ENCODE measurements around the gene CROCC2. TPM values are rescaled to one million over a fixed set of nuclear protein-coding genes. Genes with fewer than 3 reads are reported as not detected.

The CROCC2 gene
- total and polyA plus RNA-seq, 2 of the 13 experiments (the other 11 are each of a cell fraction or from before 2014, with no cell fraction given): not detected

- Histone ChIP-seq H3K27me3 (ENCODE audit: control insufficient read depth in 1 of 2, insufficient read depth in 2 of 2, low read length in 2 of 2) (peaks cover 0 to 3% of the 10 kb centered on the region in 2 experiments; a peak in 2 of 5 replicates), H4K20me1 (ENCODE audit: insufficient read depth, low read length) (no peaks in the 10 kb centered on the region), H3K36me3 (replicated peaks in 1 of 2; ENCODE audit: control insufficient read depth in 1 of 2, insufficient read depth in 2 of 2, low read length in 2 of 2) (no peaks in the 10 kb centered on the region), H2AFZ (ENCODE audit: low read length) (no peak overlapping the region), H3K4me2 (ENCODE audit: low read depth, low read length) (peak overlapping the region; percentile 65), H3K27ac (ENCODE audit: extremely low read length, insufficient read depth, low read length) (peak overlapping the region; percentile 74), H3K4me1 (ENCODE audit: insufficient read depth, low read length) (peaks cover 93% of the 10 kb centered on the region), H3K4me3 (replicated peaks in 1 of 3; ENCODE audit: insufficient read depth in 1 of 3, low read depth in 2 of 3, low read length in 3 of 3) (peak overlapping the region in 1 of 3 experiments; percentile 61; a peak in 1 of 6 replicates), H3K9me3 (ENCODE audit: low read length) (no peaks in the 10 kb centered on the region), H3K79me2 (ENCODE audit: insufficient read depth, low read length) (no peaks in the 10 kb centered on the region), H3K9ac (ENCODE audit: insufficient read depth, low read depth, low read length) (no peak overlapping the region)
- WGBS (ENCODE audit: low lambda C conversion rate): 72% methylated on average over 12 of the region's 12 CpGs
- BruUV-seq (replicated peaks): no TSS peak
- CTCF ChIA-PET (ENCODE audit: low intra/inter-chr PET ratio, low total read pairs): no interaction called here
- in situ Hi-C loops (cut with HindIII; ENCODE audit: extremely low pct_ligation_motif_present, low pct_unique_long_range_greater_than_20kb) (no loop called here), intact Hi-C loops (cut with micrococcal nuclease; ENCODE audit: unreplicated experiment) (no loop called here)
- FAIRE-seq (no peak), DNase-seq (ENCODE audit: low spot score) (no peak), ATAC-seq (no peak)
- TF ChIP-seq, protein P1, sequence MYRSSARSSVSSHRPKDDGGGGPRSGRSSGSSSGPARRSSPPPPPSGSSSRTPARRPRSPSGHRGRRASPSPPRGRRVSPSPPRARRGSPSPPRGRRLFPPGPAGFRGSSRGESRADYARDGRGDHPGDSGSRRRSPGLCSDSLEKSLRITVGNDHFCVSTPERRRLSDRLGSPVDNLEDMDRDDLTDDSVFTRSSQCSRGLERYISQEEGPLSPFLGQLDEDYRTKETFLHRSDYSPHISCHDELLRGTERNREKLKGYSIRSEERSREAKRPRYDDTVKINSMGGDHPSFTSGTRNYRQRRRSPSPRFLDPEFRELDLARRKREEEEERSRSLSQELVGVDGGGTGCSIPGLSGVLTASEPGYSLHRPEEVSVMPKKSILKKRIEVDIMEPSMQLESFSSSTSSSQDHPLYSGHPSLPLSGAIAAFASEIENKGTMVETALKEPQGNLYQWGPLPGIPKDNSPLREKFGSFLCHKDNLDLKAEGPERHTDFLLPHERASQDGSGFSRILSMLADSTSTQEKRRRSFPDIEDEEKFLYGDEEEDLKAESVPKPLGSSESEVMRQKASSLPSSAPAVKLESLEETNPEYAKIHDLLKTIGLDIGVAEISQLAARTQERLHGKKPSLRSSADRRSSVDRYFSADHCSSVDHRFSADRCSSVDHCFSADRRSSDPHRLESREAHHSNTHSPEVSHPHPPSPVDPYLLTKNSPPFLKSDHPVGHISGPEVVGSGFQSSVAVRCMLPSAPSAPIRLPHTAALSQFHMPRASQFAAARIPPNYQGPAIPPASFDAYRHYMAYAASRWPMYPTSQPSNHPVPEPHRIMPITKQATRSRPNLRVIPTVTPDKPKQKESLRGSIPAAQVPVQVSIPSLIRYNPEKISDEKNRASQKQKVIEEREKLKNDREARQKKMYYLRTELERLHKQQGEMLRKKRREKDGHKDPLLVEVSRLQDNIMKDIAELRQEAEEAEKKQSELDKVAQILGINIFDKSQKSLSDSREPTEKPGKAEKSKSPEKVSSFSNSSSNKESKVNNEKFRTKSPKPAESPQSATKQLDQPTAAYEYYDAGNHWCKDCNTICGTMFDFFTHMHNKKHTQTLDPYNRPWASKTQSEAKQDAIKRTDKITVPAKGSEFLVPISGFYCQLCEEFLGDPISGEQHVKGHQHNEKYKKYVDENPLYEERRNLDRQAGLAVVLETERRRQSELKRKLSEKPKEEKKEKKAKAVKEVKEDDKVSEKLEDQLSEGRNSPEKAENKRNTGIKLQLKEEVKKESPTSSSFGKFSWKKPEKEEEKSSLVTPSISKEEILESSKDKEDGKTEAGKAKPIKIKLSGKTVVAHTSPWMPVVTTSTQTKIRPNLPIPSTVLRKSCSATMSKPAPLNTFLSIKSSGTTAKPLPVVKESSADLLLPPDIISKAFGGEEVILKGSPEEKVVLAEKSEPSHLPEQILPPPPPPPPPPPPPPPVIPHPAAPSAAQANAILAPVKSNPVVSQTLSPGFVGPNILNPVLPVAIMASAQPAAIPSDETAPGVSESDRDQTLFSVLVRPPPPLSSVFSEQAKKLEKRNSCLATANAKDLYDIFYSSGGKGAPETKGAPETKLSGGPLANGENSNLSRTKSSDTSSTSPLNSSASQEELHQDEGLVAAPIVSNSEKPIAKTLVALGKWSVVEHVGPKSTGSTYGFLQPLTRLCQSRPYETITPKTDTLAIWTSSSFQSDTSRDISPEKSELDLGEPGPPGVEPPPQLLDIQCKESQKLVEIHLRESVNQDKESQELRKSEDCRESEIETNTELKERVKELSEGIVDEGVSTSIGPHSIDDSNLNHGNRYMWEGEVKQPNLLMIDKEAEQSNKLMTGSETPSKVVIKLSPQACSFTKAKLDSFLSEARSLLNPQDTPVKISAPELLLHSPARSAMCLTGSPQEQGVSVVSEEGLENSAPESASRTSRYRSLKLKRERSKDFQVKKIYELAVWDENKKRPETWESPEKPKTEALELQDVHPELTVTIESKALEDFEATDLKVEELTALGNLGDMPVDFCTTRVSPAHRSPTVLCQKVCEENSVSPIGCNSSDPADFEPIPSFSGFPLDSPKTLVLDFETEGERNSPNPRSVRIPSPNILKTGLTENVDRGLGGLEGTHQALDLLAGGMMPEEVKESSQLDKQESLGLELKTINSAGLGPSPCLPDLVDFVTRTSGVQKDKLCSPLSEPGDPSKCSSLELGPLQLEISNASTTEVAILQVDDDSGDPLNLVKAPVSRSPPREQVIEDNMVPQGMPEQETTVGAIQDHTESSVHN (CRISPR knock-in tag; IDR thresholded peaks at IDR 0.05): no peak
- TF ChIP-seq FOXJ3 (CRISPR knock-in tag; IDR thresholded peaks at IDR 0.05; ENCODE audit: borderline replicate concordance) (no peak), SP2 (CRISPR knock-in tag; IDR thresholded peaks at IDR 0.05) (0 out of 2 replicates have a peak, but pooled peaks have one; percentile 11), ZNF570 (CRISPR knock-in tag; IDR thresholded peaks at IDR 0.05; ENCODE audit: borderline replicate concordance) (no peak), NRL (CRISPR knock-in tag; IDR thresholded peaks at IDR 0.05; ENCODE audit: borderline replicate concordance) (peak; percentile 34; the same call in 1 of the 2 replicates), ZNF589 (CRISPR knock-in tag; conservative IDR thresholded peaks at IDR 0.05) (0 out of 2 replicates have a peak, but pooled peaks have one; percentile 1), ZBTB43 (CRISPR knock-in tag; conservative IDR thresholded peaks at IDR 0.05) (peak; percentile 71)
- POLR2A ChIA-PET: interaction anchor here (1.5 kb wide), 1 partner anchor 88 kb away, joined by 3 read pairs; no protein-coding TSS in a partner anchor
These were observed 55.8 kb downstream of the CROCC2 start for GRCh38 chr2:240961910-240962299.

Measured in HepG2 (cell line).